Measurements from ENCODE around the gene DPP4. TPM values are rescaled to one million over a fixed set of nuclear protein-coding genes. Genes with fewer than 3 reads are reported as not detected.
"Not testable (repeated sequence)": the region's sequence is repeated elsewhere in the genome, so short reads cannot be mapped to it uniquely, and the experiment has no call there.

DPP4 gene
- total RNA-seq, 1 donor from 2014 or later: 3.2 TPM

DNA sequence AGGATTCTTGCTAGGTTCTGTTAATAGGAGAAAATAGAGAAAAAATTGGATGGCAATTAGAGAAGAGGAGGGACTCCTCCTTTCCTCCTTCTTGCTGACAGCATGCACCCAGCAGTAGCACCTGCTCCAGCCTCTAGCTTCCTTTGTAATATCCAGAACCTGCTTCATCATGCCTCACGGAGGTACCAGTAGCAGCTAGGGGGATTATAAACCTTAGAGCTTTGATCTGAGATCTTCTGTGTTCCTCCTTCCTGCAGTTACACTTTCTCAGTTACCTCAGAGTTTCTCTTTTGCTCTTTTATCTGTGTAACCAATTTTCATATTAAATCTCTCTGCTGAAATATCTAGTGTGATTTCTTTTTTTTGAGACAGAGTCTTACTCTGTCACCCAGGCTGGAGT is 16.6 kb downstream of the DPP4 start:
- no peak for DNase-seq

DNA sequence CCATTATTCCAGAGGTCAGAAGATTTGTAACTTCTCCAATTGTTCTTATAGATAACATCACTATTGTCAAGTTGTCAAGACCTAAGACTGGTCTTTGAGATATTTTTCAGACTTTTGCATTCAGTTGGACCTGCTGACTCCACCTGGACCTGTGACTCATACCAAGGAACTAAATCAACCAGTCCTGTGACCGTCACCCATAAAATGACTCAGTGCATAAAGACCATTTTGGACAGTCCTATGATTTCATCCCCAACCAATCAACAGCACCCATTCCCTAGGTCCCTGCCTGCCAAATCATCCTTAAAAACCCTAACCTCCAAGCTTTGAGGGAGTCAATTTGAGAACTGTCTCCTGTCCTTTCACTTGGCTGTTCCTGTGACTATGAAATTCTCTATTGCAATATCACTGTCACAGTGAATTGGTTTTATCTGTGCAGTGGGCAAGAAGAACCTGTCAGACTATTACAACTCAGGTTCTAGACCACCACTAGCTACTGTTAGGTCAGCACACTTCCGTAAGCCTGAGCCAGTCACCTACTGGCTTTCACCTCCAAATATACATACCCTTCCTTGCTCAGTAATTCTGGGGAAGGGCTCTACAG is 17.1 kb downstream of the DPP4 start:
- DNase-seq: no peak

DNA sequence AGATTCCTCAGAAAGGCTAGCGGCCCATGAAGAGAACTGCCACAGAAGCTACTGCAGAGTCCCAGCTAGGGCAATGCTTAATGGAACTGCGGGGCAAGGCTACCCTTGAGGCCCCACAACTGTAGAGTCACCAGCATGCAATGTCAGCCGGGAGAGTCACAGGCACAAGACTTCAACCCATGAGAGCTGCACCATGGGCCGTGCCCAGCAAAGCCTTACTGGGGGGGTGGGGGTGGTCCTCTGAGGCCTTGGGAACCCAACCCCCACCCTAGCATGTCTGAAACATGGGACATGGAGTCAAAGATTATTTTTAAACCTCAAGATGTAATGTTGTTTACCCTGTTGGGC is 20.2 kb downstream of the DPP4 start:
- DNase-seq: no peak

DNA sequence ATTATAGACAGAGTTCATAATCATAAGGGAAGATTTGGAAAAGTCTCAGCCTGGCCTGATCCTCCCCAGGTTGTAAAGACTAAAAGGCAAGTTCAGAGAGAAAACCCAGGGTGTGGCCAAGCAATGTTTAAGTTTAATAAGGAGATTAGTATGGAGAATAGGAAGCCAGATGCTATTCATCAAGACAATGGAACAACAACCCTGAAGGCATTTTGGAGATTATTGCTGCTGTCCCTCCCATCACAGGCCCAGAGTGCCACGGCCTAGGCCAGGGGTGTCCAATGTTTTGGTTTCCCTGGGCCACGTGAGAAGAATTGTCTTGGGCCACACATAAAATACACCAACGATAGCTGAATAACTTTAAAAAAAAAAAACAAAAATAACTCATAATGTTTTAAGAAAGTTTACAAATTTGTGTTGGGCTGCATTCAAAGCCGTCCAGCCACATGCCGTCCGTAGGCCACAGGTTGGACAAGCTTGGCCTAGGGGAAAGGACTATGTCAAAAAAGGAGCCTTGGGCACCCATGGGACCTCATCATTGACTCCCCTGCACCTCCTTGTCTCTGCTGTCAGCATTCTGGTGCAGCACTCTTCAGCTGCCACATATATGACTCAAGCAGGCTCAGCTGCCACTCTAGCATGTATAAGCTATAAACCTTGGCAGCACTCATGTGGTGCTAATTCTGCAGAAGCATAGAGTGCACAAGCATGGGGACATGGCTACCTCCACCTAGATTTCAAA is 20.8 kb downstream of the DPP4 start:
- no peak for DNase-seq

DNA sequence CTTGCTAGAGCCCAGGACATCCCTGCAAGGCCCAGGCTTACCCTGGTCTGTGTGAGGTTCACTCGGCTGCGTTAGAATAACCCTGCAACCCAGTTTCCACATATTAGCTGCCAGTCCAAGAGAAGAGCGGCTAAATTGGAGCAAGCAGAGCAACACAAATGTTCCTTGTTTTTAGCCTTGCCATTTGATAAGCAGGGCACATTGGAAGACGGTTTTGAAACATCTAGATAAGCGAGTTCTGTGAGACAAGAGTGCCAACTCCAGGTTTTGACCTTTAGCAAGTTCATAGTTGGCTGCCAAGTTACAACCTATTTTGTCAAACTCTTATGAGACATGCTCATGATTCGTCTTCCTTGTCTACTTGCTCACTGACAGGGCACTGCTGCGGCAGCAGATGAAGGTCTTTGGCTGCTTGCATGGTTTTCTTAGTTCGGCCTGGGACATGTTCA is 23.5 kb downstream of the DPP4 start:
- DNase-seq: no peak

DNA sequence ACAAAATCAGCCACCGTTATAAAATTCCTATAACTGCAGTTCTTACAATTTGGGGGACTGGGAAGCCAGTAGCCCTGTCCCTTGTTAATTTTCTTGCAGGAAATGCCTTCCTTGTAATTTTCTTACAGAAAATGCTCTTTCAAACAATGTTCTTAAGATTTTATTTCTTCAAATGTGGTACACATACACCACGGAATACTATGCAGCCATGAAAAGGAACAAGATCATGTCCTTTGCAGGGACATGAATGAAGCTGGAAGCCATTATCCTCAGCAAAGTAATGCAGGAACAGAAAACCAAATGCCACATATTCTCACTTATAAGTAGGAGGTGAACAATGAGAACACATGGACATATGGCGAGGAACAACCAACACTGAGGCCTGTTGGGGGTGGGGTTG is 24.9 kb downstream of the DPP4 start:
- not testable (repeated sequence) for DNase-seq

DNA sequence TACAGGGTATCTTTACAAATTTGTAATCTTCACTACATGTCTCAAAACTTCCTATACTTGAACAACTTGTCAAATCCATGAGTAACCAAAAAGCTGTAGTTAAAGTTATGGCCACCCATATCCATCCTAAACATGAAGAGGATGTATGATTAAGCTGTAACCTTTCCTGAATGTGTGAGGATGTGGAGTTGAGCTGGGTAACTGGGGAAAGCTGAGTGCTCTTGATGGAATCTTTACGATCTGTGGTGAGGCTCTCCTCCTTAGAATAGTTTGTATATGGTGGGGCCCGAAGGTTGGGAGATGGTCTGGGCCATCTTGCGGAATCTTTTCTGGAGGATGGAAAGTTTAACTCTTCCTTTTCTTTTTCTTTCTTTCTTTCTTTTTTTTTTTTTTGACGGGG is 29.4 kb downstream of the DPP4 start:
- no peak for DNase-seq

DNA sequence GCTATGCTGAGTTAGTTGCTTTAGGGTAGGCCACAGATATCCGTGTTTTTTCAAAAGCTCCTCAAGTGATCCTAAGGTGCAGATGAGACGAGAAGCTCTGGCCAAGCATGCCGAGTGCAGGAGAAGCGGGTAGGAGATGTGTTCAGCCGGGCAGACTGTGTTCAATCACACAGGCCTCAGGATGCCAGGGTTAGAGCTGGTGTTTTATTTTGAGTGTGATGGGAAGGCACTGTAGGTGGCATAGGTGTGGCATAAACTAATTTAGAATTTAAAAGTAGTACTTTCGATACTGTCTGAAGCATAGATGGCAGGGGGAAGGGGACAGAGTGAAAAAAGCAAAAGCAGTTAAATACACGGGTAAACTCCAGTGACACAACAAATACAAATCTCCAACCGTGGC is 30.9 kb downstream of the DPP4 start:
- DNase-seq: no peak

DNA sequence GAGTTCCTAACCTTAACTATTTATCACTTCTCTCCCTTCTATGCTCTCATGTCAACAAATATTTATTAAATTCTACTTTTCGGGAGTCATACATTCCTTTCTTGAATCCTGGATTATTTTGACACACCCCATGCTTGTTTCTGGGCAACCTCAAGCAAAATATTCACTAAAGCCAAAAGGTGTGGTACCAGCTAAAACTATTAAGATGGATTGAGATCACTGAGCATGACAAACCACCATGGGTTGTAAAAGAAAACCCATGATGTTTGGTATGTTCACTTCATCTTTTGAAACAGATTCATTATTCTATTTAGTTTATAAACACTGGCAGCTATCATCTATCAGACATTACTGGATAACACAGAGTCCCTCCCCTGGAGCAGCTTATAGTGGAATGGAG is 32.5 kb downstream of the DPP4 start:
- no peak for DNase-seq

DNA sequence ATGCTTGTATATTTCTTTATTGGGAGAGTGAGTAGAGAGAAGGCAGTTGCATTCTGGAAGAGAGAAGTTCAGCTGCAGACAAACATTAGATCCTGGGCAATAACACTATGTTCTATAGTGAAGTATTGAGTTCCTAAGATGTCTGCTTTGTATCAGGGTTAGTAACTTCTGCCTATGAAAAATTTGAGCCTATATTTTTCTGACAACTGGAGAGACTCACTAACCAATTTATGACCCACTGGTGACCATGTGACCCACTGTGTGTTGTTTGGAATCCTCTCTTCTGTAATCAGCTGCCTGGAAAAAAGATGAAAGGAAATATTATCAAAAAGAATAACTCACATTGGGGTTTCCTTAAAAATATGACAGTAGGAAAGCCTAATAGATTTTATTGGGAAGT is 35.3 kb downstream of the DPP4 start:
- no peak for DNase-seq

DNA sequence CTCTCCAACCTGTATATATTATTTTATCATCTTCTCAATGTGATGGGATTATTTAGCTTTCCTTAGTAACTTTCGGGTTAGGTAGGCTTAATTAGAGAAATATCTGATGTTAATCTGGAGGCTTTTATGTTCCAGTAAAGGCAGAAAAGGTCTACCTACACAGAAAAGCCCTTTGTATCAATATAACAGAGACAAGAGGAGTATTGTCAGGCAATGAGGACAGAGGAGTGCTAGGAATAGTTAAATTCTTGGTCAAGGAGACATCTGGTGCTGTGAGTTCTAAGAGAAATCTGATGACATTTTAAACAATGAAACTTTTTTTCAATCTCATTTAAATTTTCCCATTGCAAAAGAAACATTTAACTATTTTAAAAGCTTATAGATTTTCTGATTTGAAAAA is 36.1 kb downstream of the DPP4 start:
- no peak for DNase-seq

DNA sequence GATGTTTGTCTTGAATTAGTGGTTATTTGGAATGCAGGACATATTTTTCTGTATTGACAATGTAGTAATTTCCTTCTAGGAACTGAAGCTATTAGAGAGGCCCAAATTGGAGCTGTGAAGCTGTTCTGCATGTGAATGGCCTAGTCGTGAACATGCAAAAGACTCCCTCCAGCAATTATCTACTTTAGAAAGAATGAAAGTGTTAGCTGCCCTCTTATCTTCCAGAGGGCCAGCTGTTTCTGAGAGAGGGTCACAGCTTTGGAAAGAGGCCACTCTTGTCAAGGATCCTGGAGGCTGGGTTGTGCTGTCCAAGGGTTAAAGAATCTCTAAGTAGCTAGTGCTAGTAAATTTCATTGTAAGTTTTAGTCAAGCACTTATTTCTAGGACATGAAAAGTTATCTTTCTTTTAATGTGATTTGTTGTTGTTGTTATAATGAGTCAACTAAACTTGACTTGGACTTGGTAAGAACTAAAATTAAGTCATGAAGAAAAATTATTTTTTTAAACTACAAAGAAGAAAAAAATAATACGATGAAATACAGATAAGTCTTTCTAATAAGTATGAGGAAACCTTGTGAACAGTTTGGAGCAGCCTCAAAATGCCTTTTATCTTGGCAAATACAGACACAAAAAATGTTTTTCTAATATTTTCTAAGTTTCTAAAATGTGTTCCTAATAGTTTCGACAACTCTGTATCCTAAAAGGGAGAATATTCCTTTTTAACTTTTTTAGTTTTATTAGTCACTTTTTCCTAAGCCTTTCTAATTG is 36.8 kb downstream of the DPP4 start:
- DNase-seq: no peak

DNA sequence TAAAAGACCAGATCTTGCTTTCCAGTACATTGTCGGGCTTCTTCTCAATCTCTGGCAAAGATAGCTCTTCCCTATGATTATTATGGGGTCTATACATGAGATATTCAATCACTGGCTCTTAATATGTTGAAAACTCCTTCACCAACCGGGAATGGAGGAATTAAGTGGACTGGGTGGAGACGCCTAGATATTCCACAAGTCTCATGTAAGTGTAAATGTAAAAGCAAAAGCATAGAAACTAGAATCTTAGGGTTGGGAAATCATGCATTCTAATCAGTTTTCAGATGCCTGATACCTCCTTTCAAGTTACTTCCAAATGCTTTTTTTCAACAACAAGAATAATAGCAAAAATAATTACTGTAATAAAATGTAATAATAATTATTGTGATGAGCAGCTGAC is 38.0 kb downstream of the DPP4 start:
- no peak for DNase-seq

DNA sequence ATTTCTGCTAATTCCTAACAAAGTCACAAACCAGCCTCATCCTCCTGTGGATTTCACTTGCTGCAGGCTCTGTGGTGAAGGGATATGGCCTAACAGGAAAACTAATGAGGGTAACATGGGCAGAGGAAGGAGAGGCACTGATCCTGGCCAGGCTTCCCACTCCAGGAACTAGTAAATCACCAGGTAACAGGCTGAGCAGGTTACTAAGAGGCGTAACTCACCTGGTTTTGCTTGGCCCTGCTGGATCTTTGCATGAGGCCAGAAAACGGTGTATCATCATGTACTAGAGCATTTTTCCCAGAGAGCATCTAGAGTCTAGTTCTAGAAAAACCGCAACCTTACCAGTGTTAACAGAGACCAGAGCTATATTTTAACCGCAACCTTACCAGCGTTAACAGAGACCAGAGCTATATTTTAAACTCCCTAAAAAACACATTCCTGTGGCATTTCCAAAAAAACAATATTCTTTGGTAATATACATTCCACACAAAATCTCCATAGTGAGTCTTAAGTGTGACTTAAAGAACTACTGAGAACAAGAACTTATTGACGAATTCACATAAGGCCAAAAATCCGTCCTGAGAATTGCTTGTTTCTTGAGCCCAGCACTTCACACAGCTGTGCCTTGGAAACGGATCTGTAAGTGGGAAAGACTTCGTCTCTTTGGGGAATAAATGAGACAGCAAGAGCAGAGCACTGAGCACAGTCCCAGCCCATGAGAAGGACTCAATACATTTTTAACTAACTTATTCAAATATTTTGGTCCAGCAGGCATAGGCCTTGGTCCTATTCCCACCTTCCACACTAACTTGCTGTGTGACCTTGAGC is 43.4 kb downstream of the DPP4 start:
- no peak for DNase-seq

DNA sequence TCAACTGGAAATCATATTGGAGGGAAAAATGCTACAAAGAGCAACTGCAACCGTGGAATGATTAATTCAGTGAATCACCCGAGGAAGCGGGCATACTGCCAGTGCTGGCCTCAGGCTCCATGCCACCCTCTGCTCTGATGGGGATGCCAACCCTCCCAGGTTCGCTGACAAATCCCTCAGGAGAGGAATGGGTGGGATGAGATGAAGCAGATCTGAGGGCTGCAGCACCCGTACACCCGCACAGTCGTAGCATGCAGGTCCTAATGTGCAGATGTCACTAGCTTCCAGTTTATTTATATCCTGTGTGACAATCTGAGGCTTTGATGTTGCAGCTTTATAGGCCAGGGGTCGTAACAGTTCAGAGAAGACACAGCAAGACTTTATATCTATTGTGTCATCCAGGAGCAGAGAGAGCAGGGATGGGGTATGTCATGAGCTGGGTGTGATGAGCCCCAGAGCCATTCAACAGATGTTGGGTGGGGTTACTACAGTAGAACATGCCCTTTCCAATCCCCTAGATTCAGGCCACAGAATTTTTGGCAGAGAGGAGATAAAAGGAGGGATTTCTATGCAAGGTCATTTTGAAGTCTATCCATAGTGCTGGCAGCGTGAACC is 44.6 kb downstream of the DPP4 start:
- no peak for DNase-seq

DNA sequence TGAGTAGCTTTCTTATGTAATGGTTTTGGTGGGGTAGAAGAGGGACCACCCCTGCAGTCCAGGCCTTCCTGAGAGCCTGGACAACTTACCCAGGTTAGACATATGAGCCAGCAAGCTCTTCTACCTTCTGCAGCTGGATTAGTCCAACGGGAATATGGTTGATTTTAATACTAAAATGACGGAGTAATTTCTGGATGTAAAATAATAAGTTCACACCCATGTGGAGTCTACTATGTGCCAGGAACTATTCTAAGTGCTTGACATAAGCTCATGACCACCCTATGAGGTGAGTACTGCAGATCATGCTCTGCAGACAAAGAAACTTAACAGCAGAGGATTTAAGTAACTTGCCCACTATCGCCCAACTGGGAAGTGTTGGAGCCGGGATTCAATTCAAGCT is 45.5 kb downstream of the DPP4 start:
- DNase-seq: no peak

DNA sequence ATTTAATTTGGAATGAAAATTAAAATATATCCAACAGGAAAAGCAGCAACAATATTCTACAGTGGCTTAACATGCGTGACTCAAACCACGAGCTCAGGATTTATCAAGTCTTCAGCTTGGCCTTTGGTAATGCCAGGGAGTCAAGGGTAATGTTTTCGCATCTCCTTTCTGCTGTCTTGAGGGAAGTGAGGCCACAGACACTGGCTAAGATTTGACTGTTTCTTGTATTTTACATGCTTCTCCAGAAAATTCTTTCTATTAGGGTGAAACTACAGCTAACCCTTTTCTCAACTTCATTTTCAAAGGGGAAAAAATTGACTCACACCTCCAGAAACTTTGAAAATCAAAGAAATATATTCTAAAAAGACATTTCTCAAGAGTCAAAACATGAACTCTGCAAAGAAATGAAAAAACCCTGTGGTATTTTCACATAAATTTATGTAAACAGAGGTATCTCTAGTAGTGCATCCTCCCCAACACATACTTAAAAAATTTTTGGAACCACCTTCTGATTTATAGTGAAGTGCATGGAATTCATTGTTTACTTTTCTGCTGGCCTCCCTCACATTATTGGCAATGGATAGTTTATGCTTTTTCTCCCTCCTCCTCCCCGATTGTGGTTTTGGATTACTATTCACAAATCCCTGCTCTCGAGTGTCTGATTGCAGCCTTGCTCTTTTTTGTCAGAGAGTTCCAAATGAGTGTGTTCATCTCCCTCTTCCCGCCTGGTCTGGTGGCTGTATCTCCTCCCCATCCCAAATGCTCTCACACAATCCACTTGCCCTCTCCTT is 48.7 kb downstream of the DPP4 start:
- DNase-seq: no peak

DNA sequence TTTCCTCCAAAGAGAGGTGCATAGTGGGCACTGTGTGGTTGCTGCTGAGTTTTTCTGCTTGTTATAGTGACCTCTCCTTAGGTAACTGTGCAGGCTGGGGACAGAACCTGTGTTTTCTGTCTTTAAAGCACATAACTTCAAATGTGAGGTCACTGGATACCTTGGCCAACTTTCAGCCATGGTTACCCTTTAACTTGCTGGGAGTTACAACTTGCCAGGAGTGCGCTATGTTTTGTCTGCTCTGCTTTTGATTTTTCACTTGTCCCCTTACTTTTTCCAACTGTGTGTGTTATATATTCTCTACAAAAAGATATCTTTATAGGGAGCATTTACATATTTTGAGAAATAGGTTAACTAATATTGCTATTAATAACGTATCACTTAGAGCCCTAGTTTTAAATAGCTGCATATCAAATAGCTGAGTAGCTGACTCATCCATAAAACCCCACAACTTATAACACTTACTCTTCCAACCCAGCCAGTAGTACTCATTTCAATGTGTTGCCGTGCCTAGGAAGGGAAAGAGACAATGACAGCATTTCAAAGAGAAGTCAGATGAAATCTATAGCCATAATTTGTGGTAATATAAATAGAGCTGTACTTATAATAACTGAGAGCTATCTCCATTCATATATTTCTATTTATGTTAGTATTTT is 51.6 kb downstream of the DPP4 start:
- no peak for DNase-seq

DNA sequence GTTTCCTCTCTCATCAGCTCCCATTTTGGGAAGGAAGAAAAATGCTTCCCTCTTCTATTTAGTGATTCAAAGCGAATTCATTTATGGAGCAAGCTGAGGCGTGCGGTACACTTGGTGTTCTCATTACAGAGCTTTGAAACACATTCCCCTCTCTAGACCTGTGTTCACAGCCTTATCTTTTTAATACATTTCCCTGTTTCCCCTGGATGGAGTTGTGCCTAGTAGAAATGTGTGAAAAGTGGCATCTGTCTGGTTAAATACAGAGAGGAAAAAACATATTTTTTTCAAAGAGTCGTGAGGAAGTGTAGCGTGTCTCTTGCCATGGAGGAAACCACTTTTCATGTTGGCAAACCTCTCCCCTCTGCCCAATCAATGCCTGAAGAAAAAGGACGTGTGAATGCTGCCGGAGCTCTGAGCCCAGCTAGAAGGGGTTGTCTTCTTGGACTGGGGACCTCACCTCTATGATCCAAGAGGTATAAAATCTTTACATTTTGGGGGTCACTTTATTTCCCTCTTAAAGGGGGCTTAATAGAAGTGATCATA is 52.4 kb downstream of the DPP4 start:
- no peak for DNase-seq

DNA sequence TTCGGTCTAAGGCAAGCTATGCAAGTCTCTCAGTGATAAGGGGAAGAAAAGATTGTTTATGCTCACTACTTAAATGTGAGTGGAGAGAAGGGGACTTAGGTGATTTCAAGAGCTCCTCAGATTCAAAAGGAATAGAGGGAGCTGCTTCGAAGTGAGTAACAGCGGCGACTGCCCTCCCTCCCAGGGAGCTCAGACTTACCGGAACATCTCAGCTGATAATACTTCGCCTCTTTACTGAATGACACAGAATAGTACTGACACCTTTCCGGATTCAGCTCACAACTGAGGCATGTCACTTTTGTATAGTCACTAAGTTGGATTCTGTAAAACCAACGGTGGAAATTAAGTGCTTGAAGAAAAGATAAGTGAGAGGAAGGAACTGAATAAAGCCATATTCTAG is 55.5 kb downstream of the DPP4 start:
- no peak for DNase-seq

DNA sequence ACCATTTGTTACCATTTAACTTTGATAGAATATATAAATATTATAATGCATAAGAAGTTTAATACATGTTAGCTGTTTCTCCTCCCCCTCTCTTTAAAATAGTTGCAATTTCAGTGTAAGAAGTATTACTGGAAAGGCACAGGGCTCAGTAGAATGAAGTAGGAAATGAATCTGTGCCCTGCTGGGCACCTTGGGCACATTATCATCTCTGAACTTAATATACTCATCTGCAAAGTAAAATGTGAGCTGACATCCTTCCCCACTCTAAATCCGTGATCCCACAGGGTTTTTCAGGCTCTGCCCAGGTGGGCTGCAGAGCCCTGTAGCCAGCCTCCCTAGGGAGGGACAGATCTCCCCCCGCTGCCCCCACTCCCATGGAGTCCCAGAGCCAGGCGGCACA is 56.8 kb downstream of the DPP4 start:
- no peak for DNase-seq

Measured in tongue (tissue), 2 donors.